ENCODE measurements around the gene GPR62.
A peak's percentile ranks its signal among the peaks of the same experiment; 100 is the strongest.

The GPR62 gene

GRCh38 chr3:51964521-51964920, 9.3 kb downstream of the GPR62 start:
- peaks cover 23% of the 10 kb centered on the region for H3K36me3 ChIP-seq (ENCODE audit: insufficient read depth, low read length)
- H3K4me1 ChIP-seq (ENCODE audit: insufficient read depth, low read length) = peaks cover 46% of the 10 kb centered on the region
- no peak overlapping the region for H3K4me3 ChIP-seq (ENCODE audit: low read length)
- H3K27me3 ChIP-seq (ENCODE audit: insufficient read depth, low read length) = no peaks in the 10 kb centered on the region
- H2AFZ ChIP-seq (ENCODE audit: low read depth, low read length) = no peak overlapping the region
- no peaks in the 10 kb centered on the region for H3K9me3 ChIP-seq (ENCODE audit: low read length)

GRCh38 chr3:51966016-51966415, 10.8 kb downstream of the GPR62 start:
- Histone ChIP-seq H3K36me3 (ENCODE audit: insufficient read depth, low read length) (peaks cover 11% of the 10 kb centered on the region), H3K27me3 (ENCODE audit: insufficient read depth, low read length) (no peaks in the 10 kb centered on the region), H3K4me3 (ENCODE audit: low read length) (peak overlapping the region; percentile 59), H3K9me3 (ENCODE audit: low read length) (no peaks in the 10 kb centered on the region), H2AFZ (ENCODE audit: low read depth, low read length) (no peak overlapping the region), H3K4me1 (ENCODE audit: insufficient read depth, low read length) (peaks cover 46% of the 10 kb centered on the region)

- Histone ChIP-seq H3K4me1 (ENCODE audit: insufficient read depth, low read length) (peaks cover 46% of the 10 kb centered on the region), H2AFZ (ENCODE audit: low read depth, low read length) (no peak overlapping the region)
Measured at GRCh38 chr3:51966486-51966885, 11.3 kb downstream of the GPR62 start.

GRCh38 chr3:51966922-51967383, 11.8 kb downstream of the GPR62 start:
- H3K36me3 ChIP-seq (ENCODE audit: insufficient read depth, low read length) = peaks cover 2% of the 10 kb centered on the region
- H3K4me1 ChIP-seq (ENCODE audit: insufficient read depth, low read length) = peaks cover 46% of the 10 kb centered on the region
- no peaks in the 10 kb centered on the region for H3K27me3 ChIP-seq (ENCODE audit: insufficient read depth, low read length)

More at GRCh38 chr3:51966486-51966885, 11.3 kb downstream of the GPR62 start:
- peaks cover 6% of the 10 kb centered on the region for H3K36me3 ChIP-seq (ENCODE audit: insufficient read depth, low read length)
- H3K9me3 ChIP-seq (ENCODE audit: low read length) = no peaks in the 10 kb centered on the region
- H3K27me3 ChIP-seq (ENCODE audit: insufficient read depth, low read length) = no peaks in the 10 kb centered on the region
- peak overlapping the region; percentile 59 for H3K4me3 ChIP-seq (ENCODE audit: low read length)

GRCh38 chr3:51967384-51968169, 12.4 kb downstream of the GPR62 start, which contains the start of gene PCBP4:
Gene PCBP4 (minus strand): TSS chr3:51967454. CDS start chr3:51961240, 6,214 bp downstream.
- Histone ChIP-seq H2AFZ (ENCODE audit: low read depth, low read length) (no peak within 1 kb of the TSS), H3K4me3 (ENCODE audit: low read length) (peak within 1 kb of the TSS; percentile 69), H3K9me3 (ENCODE audit: low read length) (no peaks in the 10 kb centered on the region), H3K36me3 (ENCODE audit: insufficient read depth, low read length) (no peaks in the 10 kb centered on the region), H3K27me3 (ENCODE audit: insufficient read depth, low read length) (no peaks in the 10 kb centered on the region), H3K4me1 (ENCODE audit: insufficient read depth, low read length) (peaks cover 46% of the 10 kb centered on the region)

More at GRCh38 chr3:51966922-51967383, 11.8 kb downstream of the GPR62 start:
- no peak overlapping the region for H2AFZ ChIP-seq (ENCODE audit: low read depth, low read length)
- H3K4me3 ChIP-seq (ENCODE audit: low read length) = peak overlapping the region; percentile 59
- H3K9me3 ChIP-seq (ENCODE audit: low read length) = no peaks in the 10 kb centered on the region

GRCh38 chr3:51968170-51968775, 13.1 kb downstream of the GPR62 start:
- peak overlapping the region; percentile 69 for H3K4me3 ChIP-seq (ENCODE audit: low read length)
- no peaks in the 10 kb centered on the region for H3K36me3 ChIP-seq (ENCODE audit: insufficient read depth, low read length)
- H3K4me1 ChIP-seq (ENCODE audit: insufficient read depth, low read length) = peaks cover 46% of the 10 kb centered on the region
- no peak overlapping the region for H2AFZ ChIP-seq (ENCODE audit: low read depth, low read length)
- no peaks in the 10 kb centered on the region for H3K9me3 ChIP-seq (ENCODE audit: low read length)
- H3K27me3 ChIP-seq (ENCODE audit: insufficient read depth, low read length) = no peaks in the 10 kb centered on the region

- Histone ChIP-seq H3K4me1 (ENCODE audit: insufficient read depth, low read length) (peaks cover 48% of the 10 kb centered on the region), H2AFZ (ENCODE audit: low read depth, low read length) (no peak overlapping the region), H3K36me3 (ENCODE audit: insufficient read depth, low read length) (no peaks in the 10 kb centered on the region), H3K27me3 (ENCODE audit: insufficient read depth, low read length) (no peaks in the 10 kb centered on the region), H3K4me3 (ENCODE audit: low read length) (peak overlapping the region; percentile 69), H3K9me3 (ENCODE audit: low read length) (no peaks in the 10 kb centered on the region)
Measured at GRCh38 chr3:51968883-51969678, 13.9 kb downstream of the GPR62 start.

- Histone ChIP-seq H3K9me3 (ENCODE audit: low read length) (no peaks in the 10 kb centered on the region), H3K4me3 (ENCODE audit: low read length) (no peak overlapping the region), H3K27me3 (ENCODE audit: insufficient read depth, low read length) (no peaks in the 10 kb centered on the region), H3K36me3 (ENCODE audit: insufficient read depth, low read length) (no peaks in the 10 kb centered on the region), H2AFZ (ENCODE audit: low read depth, low read length) (no peak overlapping the region), H3K4me1 (ENCODE audit: insufficient read depth, low read length) (peaks cover 47% of the 10 kb centered on the region)
Measured at GRCh38 chr3:51969841-51970240, 14.7 kb downstream of the GPR62 start.

- no peak overlapping the region for H3K4me3 ChIP-seq (ENCODE audit: low read length)
- no peaks in the 10 kb centered on the region for H3K9me3 ChIP-seq (ENCODE audit: low read length)
- H2AFZ ChIP-seq (ENCODE audit: low read depth, low read length) = no peak overlapping the region
- peaks cover 42% of the 10 kb centered on the region for H3K4me1 ChIP-seq (ENCODE audit: insufficient read depth, low read length)
- H3K36me3 ChIP-seq (ENCODE audit: insufficient read depth, low read length) = no peaks in the 10 kb centered on the region
- H3K27me3 ChIP-seq (ENCODE audit: insufficient read depth, low read length) = no peaks in the 10 kb centered on the region
Measured at GRCh38 chr3:51970606-51971300, 15.6 kb downstream of the GPR62 start.

GRCh38 chr3:51971350-51971749, 16.2 kb downstream of the GPR62 start:
- no peak overlapping the region for H3K4me3 ChIP-seq (ENCODE audit: low read length)
- no peaks in the 10 kb centered on the region for H3K36me3 ChIP-seq (ENCODE audit: insufficient read depth, low read length)
- H2AFZ ChIP-seq (ENCODE audit: low read depth, low read length) = no peak overlapping the region
- H3K4me1 ChIP-seq (ENCODE audit: insufficient read depth, low read length) = peaks cover 38% of the 10 kb centered on the region
- no peaks in the 10 kb centered on the region for H3K27me3 ChIP-seq (ENCODE audit: insufficient read depth, low read length)
- H3K9me3 ChIP-seq (ENCODE audit: low read length) = no peaks in the 10 kb centered on the region

- Histone ChIP-seq H3K4me1 (ENCODE audit: insufficient read depth, low read length) (peaks cover 17% of the 10 kb centered on the region), H3K36me3 (ENCODE audit: insufficient read depth, low read length) (no peaks in the 10 kb centered on the region), H3K27me3 (ENCODE audit: insufficient read depth, low read length) (no peaks in the 10 kb centered on the region), H3K9me3 (ENCODE audit: low read length) (no peaks in the 10 kb centered on the region), H2AFZ (ENCODE audit: low read depth, low read length) (peak overlapping the region; percentile 59), H3K4me3 (ENCODE audit: low read length) (peak overlapping the region; percentile 56)
Measured at GRCh38 chr3:51974277-51974962, 19.2 kb downstream of the GPR62 start.
